ELF-1 (cell line): ENCODE data around the gene BAX.

ENCODE experiments used
- DNase-seq: peaks from one replicate; pipeline ENCODE4 v3.0.0-alpha.2; 2016; ENCODE audit warnings: low read depth, low spot score

Gene BAX

DNA sequence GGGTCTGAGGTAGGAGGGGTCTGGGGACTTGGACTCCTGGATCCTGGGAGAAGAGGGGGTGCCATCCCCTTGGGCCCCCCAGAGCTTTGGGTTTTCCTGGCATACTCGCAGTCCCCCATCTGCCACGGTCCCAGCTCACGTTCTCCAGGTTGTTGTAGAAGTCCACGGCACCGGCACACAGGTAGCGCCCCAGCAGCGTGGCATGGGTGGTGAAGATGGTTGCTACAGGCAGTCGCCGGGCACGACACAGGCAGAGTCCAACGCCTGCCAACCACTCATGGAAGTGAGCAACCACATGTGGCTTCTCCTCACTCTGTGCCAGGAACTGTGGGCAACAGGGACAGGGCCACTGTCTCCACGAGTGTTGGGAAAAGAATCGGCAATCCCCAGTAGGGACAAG is 31.0 kb downstream of the BAX start:
- no peak for DNase-seq

DNA sequence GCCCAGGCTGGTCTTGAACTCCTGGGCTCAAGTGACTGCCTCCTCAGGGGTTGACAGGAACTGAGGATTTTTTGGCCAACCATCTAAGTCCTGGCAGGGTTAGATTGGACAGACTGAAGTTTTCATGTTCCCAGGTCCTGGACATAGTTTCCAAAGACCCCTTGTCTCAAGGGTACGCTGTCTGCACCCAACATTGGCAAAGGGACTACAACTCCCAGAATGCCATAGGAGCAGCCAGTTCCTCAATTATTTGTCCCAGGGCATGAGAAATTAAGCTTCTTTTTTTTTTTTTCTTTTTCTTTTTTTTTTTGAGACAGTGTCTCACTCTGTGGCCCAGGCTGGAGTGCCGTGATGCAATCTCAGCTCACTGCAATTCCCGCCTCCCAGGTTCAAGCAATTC is 31.5 kb downstream of the BAX start:
- no peak for DNase-seq

DNA sequence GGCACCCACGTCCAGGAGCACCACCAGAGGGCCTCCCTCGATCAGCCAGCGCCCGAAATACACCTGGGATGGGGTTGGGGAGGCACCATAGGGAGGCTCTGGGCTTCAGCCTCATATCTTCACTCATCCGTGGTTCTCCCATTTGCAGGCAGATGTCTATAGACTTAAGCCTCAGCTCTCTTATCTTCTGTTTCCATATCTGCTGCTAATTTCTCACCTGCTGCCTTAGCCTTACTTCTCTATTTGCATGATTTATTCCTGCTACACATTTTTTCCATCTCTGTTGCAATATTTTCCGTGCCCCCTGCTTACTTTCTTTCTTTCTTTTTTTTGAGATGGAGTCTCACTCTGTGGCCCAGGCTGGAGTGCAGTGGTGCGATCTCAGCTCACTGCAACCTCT is 32.6 kb downstream of the BAX start:
- no peak for DNase-seq

DNA sequence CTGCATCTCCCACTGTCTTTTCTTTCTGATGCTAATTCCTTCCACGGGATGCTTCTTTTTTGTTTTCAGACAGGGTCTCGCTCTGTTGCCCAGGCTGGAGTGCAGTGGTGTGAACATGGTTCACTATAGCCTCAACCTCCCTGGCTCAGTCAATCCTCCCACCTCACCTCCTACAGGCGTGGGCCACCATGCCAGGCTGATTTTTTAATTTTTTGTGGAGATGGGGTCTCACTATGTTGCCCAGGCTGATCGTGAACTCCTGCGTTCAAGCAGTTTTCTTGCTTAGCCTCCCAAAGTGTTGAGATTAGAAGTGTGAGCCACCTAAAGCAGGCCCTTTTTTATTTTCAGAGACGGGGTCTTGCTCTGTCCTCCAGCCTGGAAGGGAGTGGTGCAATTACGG is 33.6 kb downstream of the BAX start:
- DNase-seq, result no peak

DNA sequence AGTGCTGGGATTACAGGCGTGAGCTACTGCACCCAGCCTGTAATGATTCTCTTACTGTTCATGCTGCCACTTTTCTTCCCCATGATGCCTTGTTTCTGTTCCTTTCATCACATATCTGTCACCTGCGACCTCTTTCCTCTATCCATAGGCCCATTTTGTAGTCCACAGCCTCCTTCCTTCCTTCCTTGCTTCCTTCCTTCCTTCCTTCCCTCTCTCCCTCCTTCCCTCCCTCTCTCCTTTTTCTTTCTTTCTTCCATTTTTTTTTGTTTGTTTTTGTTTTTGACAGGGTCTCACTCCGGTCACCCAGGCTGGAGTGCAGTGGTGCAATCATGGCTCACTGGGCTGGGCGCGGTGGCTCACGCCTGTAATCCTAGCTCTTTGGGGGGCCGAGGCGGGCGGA is 34.2 kb downstream of the BAX start:
- no peak for DNase-seq

DNA sequence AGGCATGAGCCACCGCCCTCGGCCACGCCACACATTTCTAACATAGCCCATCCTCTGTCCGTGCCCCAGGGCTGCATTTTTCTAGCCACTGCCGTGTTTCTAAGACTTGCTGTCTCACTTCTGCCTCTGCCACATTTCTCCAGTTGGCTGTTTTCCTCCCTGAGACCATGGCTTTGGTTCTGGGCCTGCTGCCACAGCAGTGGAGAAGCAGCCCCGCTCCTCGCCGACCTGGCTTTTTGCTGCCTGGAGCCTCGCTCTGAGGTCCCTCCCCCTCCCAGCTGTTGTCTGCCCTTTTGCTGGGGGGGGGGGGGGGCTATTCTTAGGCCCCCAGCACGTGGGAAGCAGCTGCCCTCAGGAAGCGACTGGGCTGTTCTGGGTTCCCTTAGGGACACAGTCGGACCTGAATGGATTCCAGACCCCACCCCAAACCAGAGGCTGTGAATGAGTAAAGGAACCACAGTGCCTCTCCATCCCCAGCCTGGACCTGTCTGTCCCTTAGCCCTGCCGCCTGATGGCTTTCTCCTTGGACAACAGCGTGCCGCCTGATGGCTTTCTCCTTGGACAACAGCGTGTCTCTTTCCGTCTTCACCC is 35.1 kb downstream of the BAX start:
- peak; percentile 53 for DNase-seq

DNA sequence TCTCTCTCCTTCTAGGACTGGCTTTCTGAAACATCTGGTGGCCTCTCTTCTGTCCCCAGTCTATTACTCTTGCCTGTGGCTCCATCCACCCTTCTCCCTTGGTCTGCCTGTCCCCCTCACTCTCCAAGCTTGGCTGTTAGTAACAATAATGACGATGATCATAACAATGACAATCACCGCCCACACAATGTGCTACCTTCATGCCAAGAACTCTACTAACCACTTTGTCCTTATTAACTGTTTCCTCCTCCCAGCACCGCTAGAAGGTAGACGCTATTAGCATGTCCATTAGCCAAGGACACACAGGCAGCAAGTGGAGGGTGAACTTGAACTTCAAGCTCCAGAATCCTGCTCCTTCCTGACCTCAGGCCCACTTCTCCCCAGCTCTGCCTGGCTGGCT is 35.7 kb downstream of the BAX start:
- no peak for DNase-seq

DNA sequence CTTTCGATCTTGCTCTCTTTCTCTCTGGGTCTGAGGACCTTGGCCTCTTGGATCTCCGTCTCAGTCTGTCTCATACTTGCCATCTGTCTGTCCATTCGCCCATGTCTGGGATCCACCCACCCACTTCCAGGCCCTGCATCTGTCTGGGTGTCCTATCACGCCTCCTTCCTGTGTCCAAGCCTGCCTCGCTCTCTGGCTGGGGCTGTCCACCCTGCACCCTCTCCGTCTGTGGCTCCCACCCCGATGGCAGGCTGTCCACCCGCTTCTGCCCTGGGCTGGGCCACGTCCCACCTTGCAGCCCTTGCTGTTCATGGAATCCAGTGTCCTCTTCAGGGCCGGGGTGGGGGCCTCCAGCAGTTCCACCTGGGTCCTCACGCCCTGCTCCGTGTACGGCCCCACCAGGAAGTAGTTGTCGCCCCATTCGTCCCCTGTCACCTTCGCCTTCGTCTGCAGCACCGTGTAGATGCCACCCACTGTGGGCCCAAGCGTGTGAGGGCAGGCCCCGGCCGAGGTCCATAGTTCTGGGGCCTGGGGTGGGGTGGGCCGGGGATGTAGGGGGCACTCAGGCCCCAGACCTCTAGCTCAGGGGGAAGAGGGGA is 36.4 kb downstream of the BAX start:
- DNase-seq, result no peak

DNA sequence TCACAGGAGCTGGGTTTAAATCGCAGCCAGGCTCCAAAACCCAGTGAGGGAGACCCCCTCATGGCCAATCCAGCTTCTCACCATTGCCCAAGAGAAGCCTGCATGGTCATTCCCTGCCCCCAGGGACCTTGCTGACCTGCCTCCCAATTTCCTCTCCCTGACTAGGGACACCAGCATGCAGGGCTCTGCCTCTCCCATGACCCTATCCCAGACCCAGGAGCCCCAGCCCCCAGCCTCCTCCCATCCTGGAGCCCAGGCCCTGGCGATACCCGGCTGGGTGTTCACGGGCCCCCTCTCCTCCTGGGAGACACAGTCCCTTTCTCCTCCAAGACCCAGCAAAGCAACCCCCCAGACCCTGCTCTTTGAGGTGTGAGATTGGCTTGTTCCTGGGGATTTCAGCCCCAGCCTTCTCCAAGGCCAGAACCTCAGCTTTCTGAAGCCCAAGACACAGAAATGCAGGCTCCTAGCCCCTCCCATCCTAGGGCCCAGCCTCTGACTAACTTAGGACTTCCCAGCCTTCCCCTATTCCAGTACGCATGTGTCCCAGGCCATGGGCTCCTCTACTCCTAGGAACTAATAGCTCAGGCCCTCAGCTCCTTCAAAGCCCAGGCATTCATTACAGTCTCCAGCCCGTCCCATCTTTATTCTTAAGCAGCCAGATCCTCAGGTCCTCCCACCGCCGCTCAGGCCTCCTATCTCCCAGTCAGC is 37.4 kb downstream of the BAX start:
- peak; percentile 77 for DNase-seq

DNA sequence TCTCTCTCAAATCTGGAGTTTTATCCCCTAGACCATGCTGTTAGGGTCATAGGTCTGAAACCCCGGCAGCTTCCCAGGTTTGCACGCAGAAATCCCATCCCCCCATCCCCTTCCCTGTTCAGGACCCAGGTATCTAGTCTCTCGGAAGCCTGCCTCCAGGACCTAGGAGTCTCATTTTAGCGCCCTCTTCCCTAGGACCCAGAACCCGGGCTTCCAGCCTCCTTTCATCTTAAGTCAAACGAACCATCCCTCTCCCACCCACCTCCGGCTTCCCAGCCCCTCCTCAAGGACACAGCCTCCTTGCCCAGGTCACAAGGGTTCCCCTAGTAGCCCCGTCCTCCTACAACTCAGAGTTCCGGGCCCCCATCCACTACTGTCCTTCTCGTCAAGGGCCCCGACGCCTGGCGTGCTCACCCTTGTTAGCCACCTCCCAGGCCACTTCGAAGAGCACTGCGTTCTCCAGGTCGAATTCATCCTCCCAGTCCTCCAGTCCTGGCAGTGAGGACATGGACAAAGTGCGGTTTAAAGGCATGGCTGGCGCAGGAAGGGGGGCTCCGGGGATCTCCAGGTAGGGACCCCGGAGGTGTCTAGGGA is 38.0 kb downstream of the BAX start:
- DNase-seq, result no peak

DNA sequence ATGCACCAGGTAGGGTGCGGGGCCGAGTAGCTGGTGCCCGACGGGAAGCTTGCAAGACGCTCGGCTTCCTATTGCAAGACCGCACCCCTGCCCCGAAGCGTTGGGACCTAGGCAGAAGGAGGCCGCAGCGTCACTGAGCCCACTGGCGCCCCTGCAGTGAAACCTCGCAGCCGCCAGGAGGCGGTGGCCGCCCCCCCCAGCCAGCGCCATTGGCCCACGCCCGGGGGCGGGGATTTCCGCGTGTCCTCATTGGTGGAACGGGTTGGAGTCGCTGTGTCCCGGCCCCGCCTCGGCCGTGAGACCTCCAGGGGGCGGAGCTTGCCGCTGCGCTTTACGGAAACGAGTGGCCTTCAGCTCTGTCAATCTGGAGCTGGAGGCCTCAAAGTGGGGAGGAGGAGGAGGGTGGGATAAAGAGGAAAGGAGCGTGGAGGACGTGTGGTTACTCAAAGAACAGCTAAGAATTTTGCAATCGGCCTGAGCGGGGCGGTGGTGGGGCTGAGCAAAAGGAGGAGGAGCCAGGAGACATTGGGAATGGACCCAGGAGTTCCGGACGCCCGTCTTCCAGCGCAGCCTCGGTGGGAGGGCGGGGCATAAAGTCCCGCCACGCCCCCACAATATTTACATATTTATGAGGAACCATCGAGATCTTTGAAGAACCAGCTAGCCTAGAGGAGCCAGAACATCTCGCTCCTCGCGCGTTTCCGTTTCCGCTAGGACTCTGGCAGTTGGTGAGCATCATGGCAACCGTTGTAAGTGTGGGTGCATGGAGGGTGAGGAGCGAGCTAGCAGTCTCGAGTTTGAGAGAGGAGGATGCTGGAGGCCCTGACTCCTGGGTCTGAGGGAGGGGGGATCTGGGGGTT is 38.7 kb downstream of the BAX start, which contains the start of the genes GYS1 and RUVBL2:
Gene GYS1 (minus strand): TSS at position 135 of the 860 bp plus-strand sequence. CDS start 197 bp downstream, outside the sequence.
Gene RUVBL2 (plus strand): TSS at position 713 of the 860 bp plus-strand sequence. CDS start 25 bp downstream, at position 738.
- DNase-seq, result peak; percentile 100

DNA sequence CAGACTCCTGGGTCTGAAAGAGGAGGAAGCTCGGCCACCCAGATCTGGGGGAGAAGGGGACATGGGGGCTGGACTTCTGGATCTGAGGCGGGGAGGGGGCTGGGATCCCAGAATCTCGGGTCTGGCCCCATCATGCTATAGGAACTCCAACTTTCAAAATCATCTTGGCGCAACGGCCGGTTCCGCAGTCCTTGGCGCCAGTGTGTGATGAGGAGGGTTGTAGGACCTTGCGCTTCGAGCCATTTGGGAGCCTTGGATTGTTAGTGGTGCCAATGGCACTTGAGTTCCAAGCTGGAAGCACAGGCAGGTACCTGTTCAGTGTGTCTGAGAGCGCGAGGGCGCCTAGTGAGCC is 39.3 kb downstream of the BAX start:
- DNase-seq, result no peak

DNA sequence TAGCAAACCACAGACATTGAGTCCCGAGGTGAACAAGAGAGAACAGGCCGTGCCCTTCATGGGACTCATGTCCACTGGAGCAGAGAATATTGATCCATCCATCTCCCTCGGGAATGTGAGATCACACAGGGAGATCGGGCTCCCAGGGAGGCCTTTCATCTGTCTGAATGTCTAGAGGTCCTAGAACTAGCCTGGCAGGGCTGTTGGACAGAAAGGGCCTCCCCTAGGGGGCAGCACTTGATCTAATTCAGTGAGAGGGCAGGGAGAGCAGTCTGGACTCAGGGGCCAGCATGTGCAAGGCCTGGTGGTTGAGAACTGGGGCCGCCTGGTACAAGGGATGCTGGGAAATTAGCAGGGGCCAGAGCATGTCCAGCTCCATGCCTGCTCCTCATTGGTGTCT is 43.3 kb downstream of the BAX start:
- DNase-seq, result peak; percentile 86

DNA sequence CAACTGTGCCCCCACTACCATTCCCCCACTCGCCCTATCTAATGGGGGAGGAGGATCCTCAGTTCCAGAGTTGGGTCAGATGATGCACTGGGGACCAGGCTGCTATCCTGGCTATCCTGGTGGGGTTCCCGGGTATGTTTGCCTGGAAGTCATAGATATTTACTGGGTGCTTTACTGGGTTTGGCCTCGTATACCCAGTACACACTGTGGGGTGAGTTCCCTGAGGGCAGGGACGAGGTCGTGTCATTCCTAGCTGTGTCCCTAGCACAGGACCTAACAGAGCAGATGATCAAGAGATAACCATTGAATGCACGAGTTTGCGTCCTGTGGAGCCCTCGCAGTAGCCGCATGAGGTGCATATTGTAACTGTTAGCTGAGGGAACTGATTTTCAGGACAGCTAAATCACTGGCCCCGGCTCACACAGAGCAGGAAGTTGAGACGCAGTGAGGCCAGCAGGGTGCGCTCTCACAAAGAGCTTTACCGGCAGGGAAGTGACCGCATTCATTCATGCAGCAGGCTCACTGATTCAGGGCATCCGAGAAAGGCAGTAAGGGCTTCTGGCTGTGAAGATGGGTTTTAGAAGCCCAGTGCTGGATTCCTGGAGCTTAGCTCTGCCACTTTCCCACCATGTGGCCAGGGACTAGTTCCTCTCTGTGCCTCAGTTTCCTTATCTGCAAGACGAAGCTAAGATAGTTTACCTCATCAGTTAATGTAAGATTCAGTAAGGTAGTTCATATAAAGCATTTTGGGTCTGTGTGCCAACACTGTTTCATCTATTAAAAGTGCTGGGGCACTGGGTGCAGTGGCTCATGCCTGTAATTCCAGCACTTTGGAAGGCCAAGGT is 45.0 kb downstream of the BAX start:
- DNase-seq, result peak; percentile 86

DNA sequence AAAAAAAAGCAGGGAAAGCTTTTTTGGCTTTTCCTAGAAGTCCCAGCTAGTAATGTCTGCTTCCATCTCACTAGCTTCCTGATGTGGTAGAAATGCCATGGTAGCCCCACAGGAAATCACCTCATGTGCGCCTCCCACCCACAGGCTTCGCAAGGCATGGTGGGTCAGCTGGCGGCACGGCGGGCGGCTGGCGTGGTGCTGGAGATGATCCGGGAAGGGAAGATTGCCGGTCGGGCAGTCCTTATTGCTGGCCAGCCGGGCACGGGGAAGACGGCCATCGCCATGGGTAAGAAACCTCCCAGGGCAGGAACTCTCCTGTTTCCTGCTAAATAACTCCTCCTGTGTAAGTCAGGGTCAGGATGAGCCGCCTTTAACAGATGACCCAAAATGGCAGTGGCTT is 49.5 kb downstream of the BAX start:
- no peak for DNase-seq

DNA sequence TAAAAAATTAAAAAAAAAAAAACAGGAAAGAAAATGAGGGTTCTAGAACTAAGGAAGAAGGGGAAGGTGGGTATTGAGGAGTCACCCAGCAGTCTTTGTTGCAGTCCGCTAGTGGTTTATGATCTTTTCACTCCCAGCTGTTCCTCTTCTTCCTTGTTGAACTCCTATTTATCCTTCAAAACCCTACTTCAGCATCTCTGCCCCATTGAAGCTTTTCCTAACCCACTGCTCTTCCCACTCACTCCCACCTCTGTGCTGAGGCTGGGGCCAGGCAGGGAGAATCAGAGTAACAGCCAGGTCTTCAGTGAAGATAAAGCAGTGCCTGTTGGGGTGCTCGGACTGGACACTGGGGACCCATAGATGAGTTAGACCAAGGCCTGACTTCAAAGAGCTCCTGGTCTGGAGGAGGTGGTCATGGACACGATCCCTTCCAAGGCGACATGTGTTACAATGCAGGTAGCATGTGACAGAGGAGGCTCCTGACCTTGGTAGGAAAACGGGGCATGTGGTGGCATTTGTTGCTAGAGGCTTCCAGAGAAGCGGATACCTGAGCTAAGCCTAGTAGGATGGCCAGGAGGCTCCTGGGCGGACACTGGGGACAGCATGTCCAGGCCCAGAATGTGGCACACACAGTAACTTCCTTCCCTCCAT is 50.4 kb downstream of the BAX start:
- DNase-seq, result no peak

DNA sequence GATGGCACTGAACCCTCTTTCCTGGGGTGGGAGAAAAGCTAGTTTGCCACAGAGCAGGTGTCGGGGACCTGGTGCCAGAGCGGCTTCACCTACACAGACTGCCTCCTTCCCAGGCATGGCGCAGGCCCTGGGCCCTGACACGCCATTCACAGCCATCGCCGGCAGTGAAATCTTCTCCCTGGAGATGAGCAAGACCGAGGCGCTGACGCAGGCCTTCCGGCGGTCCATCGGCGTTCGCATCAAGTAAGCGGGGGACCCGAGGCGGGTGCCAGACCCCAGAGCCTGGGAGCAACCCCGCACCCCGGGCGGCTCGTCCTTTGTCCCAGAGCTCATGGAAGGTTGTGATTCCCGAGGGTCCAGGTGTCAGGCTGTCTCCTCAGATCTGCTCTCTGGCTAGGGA is 52.2 kb downstream of the BAX start:
- no peak for DNase-seq

DNA sequence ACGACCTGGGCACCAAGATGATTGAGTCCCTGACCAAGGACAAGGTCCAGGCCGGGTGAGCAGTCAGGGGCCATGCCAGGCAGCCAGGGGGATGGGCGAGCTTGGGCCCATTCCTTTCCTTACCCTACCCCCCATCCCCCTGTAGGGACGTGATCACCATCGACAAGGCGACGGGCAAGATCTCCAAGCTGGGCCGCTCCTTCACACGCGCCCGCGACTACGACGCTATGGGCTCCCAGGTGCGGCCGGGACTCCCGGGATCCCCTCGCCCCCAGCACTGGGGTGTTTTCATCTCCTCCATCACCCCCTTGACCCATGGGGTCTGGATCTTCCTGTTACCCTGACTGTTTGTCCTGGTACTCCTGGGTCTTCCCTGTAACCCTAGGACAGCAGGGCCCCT is 55.2 kb downstream of the BAX start:
- DNase-seq, result no peak

DNA sequence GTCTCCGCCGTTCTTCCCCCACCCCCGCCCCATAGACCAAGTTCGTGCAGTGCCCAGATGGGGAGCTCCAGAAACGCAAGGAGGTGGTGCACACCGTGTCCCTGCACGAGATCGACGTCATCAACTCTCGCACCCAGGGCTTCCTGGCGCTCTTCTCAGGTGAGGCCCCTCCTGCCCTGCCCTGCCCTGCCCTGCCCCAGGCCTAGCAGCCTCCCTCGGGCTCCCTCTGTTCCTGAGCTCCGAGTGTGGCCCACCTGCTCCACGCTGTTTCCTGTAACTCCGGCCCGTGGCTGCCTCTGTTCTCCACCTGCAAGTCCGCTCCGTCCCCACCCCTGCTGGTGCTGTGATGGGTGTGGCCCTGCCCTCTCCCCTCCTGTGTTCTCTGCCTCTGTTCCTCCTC is 55.8 kb downstream of the BAX start:
- DNase-seq, result no peak

DNA sequence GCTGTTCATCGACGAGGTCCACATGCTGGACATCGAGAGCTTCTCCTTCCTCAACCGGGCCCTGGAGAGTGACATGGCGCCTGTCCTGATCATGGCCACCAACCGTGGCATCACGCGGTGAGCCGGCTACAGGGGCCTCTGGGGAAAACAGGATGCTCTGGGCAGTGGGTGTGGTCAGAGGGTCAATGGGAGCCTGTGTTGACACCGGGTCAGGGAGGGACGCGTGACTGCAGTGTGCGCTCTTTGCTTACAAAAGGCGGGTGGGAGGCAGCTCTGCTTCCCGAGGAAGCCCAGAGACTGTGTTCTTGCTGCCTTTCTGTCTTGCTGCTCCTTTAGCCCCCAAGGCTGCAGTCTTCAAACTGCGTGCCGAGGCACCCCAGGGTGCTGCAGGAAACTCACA is 56.5 kb downstream of the BAX start:
- DNase-seq, result no peak
